HG03432 (cell line): ENCODE measurements around the gene PNLIPRP3.

ENCODE experiments used
- ATAC-seq: cut with Tn5 transposase; IDR thresholded peaks from one replicate; pipeline ENCODE4 v1.9.1; 2021; ENCODE audit warnings: mild to moderate bottlenecking, moderate library complexity; ENCODE audit not compliant: unreplicated experiment

PNLIPRP3 gene

DNA sequence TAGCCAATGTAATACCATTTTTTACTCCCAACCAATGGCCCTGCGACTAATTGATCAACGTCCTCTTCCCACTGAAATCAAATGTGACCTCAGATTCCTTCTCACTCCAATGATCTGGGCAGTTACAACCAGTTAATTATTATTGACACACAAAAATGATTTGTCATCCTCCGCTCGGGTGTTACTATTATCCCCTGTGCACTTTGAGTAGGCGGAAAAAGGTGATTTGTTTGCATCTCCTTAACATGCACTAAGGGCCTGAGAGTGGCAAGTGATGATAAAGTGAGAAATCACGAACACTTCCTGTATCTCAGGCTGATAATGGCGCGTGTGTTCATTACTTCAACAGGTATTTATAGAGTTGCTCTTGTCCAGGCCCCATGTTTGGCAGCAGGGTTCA lies 77.1 kb downstream of the PNLIPRP3 start:
- no peak for ATAC-seq

GRCh38 chr10:116510565-116510964 lies 82.9 kb downstream of the PNLIPRP3 start:
- no peak for ATAC-seq

- ATAC-seq = no peak
Observed at GRCh38 chr10:116511365-116511764, 83.7 kb downstream of the PNLIPRP3 start.

- peak; percentile 91 for ATAC-seq
Observed at GRCh38 chr10:116521424-116522290, 94.0 kb downstream of the PNLIPRP3 start.

GRCh38 chr10:116522803-116523381 lies 95.2 kb downstream of the PNLIPRP3 start:
- ATAC-seq = no peak

- no peak for ATAC-seq
Observed at GRCh38 chr10:116524736-116525135, 97.1 kb downstream of the PNLIPRP3 start.

- ATAC-seq = no peak
Observed at GRCh38 chr10:116526219-116526618, 98.6 kb downstream of the PNLIPRP3 start.
